PC-3 (cell line): ENCODE measurements around the gene ABCD4. TPM values are rescaled to one million over a fixed set of nuclear protein-coding genes. Genes with fewer than 3 reads are reported as not detected.

ENCODE experiments used
- ATAC-seq: fragments of 200-7000 bp; cut with Tn5 transposase; 2 replicates; pipeline ENCODE4 v1.9.1; 2020; ENCODE audit warnings: mild to moderate bottlenecking, moderate library complexity
- Bru-seq: library from RNA; stranded (reverse); fragments of 400-500 nt; gene quantifications from one replicate; lab custom pipeline; 2021; lab: Mats Ljungman, UMichigan
- BruChase-seq, 2 experiments: library from RNA; stranded (reverse); fragments of 400-500 nt; gene quantifications; one replicate each; lab custom pipeline; 2021; lab: Mats Ljungman, UMichigan
- BruUV-seq: library from RNA; stranded (reverse); fragments of 400-500 nt; replicated peaks from 2 replicates; lab custom pipeline; 2021; lab: Mats Ljungman, UMichigan
- CTCF ChIA-PET: fragments of 300-600 bp; sonication (Branson Sonifier 250); formaldehyde crosslinking; loops from one replicate; lab custom pipeline; 2022; ENCODE audit warnings: antibody characterized with exemption; lab: Charles Lee
- POLR2A ChIA-PET: fragments of 300-600 bp; sonication (Branson Sonifier 250); formaldehyde crosslinking; loops from one replicate; lab custom pipeline; 2022; ENCODE audit warnings: antibody characterized with exemption; ENCODE audit not compliant: unreplicated experiment; lab: Charles Lee
- DNase-seq: peaks from one replicate; pipeline ENCODE4 v3.0.0-alpha.2; 2015
- H2AFZ ChIP-seq: fragments of 300-600 bp; sonication (generic); 2 replicates; pipeline ENCODE4 v1.6.0; 2016; ENCODE audit warnings: antibody characterized with exemption, low read length
- H3F3A ChIP-seq: fragments of 300-600 bp; sonication (generic); one replicate; pipeline ENCODE4 v1.6.0; 2017; ENCODE audit warnings: antibody characterized with exemption, low read length, control low read depth, mild to moderate bottlenecking; ENCODE audit not compliant: unreplicated experiment
- H3K27ac ChIP-seq: fragments of 300-600 bp; sonication (generic); 2 replicates; pipeline ENCODE4 v1.5.1; 2016; ENCODE audit warnings: mild to moderate bottlenecking, low read length
- H3K27me3 ChIP-seq: fragments of 300-600 bp; sonication (generic); 2 replicates; pipeline ENCODE4 v1.6.1; 2016; ENCODE audit warnings: low read length, mixed read lengths
- H3K36me3 ChIP-seq: fragments of 300-600 bp; sonication (generic); 2 replicates; pipeline ENCODE4 v1.6.1; 2016; ENCODE audit warnings: low read depth, mixed run types, low read length, mixed read lengths
- H3K4me1 ChIP-seq: fragments of 300-600 bp; sonication (generic); 2 replicates; pipeline ENCODE4 v1.5.1; 2016; ENCODE audit warnings: low read length; ENCODE audit not compliant: insufficient read depth
- H3K4me2 ChIP-seq: fragments of 300-600 bp; sonication (generic); 2 replicates; pipeline ENCODE4 v1.6.0; 2016; ENCODE audit warnings: low read length
- H3K4me3 ChIP-seq: fragments of 300-600 bp; sonication (generic); 2 replicates; pipeline ENCODE4 v1.5.1; 2016; ENCODE audit warnings: mild to moderate bottlenecking, low read length, mixed read lengths
- H3K79me2 ChIP-seq: fragments of 300-600 bp; sonication (generic); 2 replicates; pipeline ENCODE4 v1.6.1; 2017; ENCODE audit warnings: low read length, mixed read lengths
- H3K9ac ChIP-seq: fragments of 300-600 bp; sonication (generic); 2 replicates; pipeline ENCODE4 v1.6.0; 2016; ENCODE audit warnings: mild to moderate bottlenecking, low read length
- H3K9me2 ChIP-seq: fragments of 300-600 bp; sonication (generic); replicated peaks from 2 replicates; pipeline ENCODE4 v1.6.1; 2016; ENCODE audit warnings: mixed run types, low read length, mixed read lengths
- H3K9me3 ChIP-seq: fragments of 300-600 bp; sonication (generic); 2 replicates; pipeline ENCODE4 v1.6.1; 2016; ENCODE audit warnings: low read length, mixed read lengths
- H4K20me1 ChIP-seq: fragments of 300-600 bp; sonication (generic); 2 replicates; pipeline ENCODE4 v1.6.1; 2016; ENCODE audit warnings: low read length, mixed read lengths
- CTCF ChIP-seq: fragments of 300-600 bp; sonication (generic); conservative IDR thresholded peaks from 2 replicates; pipeline ENCODE4 v1.5.1; 2017; ENCODE audit warnings: antibody characterized with exemption, low read depth, mild to moderate bottlenecking, low read length
- EZH2 ChIP-seq: fragments of 300-600 bp; sonication (generic); IDR thresholded peaks from one replicate; pipeline ENCODE4 v1.6.1; 2017; ENCODE audit warnings: antibody characterized with exemption, mild to moderate bottlenecking, low read length; ENCODE audit not compliant: unreplicated experiment
- EZH2phosphoT487 ChIP-seq: fragments of 300-600 bp; sonication (generic); IDR thresholded peaks from 2 replicates; pipeline ENCODE4 v1.6.1; 2018; ENCODE audit warnings: mild to moderate bottlenecking, antibody characterized with exemption, low read length, borderline replicate concordance
- intact Hi-C: fragments of 100-400 bp; cut with micrococcal nuclease; formaldehyde crosslinking; loops from 2 replicates; pipeline ENCODE4 v1.9.0; 2023
- long read RNA-seq: library from polyadenylated mRNA; unstranded; transcript quantifications from one replicate; pipeline ENCODE4 v2.0.0, GENCODE V29; 2021; ENCODE audit not compliant: unreplicated experiment
- total RNA-seq: library from RNA; depleted of rRNA; stranded (reverse); fragments of >200 nt; gene quantifications from 2 replicates; pipeline ENCODE4 v1.2.3, GENCODE V29; 2014; rRNA removed

ABCD4 gene
- total RNA-seq (27.1 and 28.4 TPM in 2 replicates), Bru-seq, nascent RNA (percentile 71 among the genes with signal in this experiment), BruChase-seq, experiment 1, labeled RNA remaining after a 6-hour chase (percentile 80 among the genes with signal in this experiment), BruChase-seq, experiment 2, labeled RNA remaining after a 2-hour chase (percentile 81 among the genes with signal in this experiment)
- long read RNA-seq, transcript ABCD4-201 (19 exons, 3,003 nt): major isoform, 6 of 53 reads
- long read RNA-seq, partial matches to known transcripts: 8 of 53 reads
- long read RNA-seq, other reads (novel, unspliced or antisense): 29 of 53 reads

GRCh38 chr14:74302634-74303569, at the start of gene ABCD4:
TSS of gene ABCD4 (minus strand) at chr14:74302934. CDS start at chr14:74302912, 22 bp downstream.
- ChIA-PET POLR2A (interaction anchor here (0.6 kb wide), 1 partner anchor 577 kb away, joined by 5 read pairs; no protein-coding TSS in a partner anchor), CTCF (no interaction called here)
- Histone ChIP-seq H3K27ac (no peak within 1 kb of the TSS), H3F3A (no peaks in the 10 kb centered on the region), H3K79me2 (peaks cover 27% of the 10 kb centered on the region), H3K4me3 (peak within 1 kb of the TSS; percentile 87), H3K27me3 (no peaks in the 10 kb centered on the region), H3K4me2 (peak within 1 kb of the TSS; percentile 93), H4K20me1 (no peaks in the 10 kb centered on the region), H3K36me3 (peaks cover 3% of the 10 kb centered on the region; the same call in 1 of the 2 replicates), H2AFZ (peak within 1 kb of the TSS; percentile 91), H3K4me1 (peaks cover 17% of the 10 kb centered on the region; the same call in 1 of the 2 replicates), H3K9me2 (no peaks in the 10 kb centered on the region), H3K9ac (peak within 1 kb of the TSS; percentile 71), H3K9me3 (no peaks in the 10 kb centered on the region)
- TSS peak; percentile 93 for BruUV-seq
- TF ChIP-seq EZH2phosphoT487 (no peak), CTCF (peak; percentile 83)
- intact Hi-C loops: no loop called here
- peak; percentile 94 for DNase-seq
- ATAC-seq: peak; percentile 98

- no peaks in the 10 kb centered on the region for H4K20me1 ChIP-seq
- DNase-seq (no peak), ATAC-seq (no peak)
- no peak overlapping the region for H3K4me3 ChIP-seq
- no peaks in the 10 kb centered on the region for H3K9me3 ChIP-seq
- no peak overlapping the region for H2AFZ ChIP-seq
- intact Hi-C loops: no loop called here
- H3K9me2 ChIP-seq: no peaks in the 10 kb centered on the region
- H3K27me3 ChIP-seq: peaks cover 31% of the 10 kb centered on the region
- no peak overlapping the region for H3K27ac ChIP-seq
- BruUV-seq: no TSS peak
- no peak overlapping the region for H3K9ac ChIP-seq
- ChIA-PET CTCF (no interaction called here), POLR2A (no interaction called here)
- H3K4me2 ChIP-seq: no peak overlapping the region
- H3K4me1 ChIP-seq: no peaks in the 10 kb centered on the region
- no peak for TF ChIP-seq EZH2phosphoT487
- TF ChIP-seq CTCF: no peak
- TF ChIP-seq EZH2: no peak
- no peaks in the 10 kb centered on the region for H3K36me3 ChIP-seq
- no peaks in the 10 kb centered on the region for H3F3A ChIP-seq
- no peaks in the 10 kb centered on the region for H3K79me2 ChIP-seq
Measured at GRCh38 chr14:74350928-74351323, 48.2 kb upstream of the ABCD4 start.
